DMS114 treated with DMSO at 0.1 percent for 48 hours (cell line): ENCODE data around the gene RPL35A.
"Not testable (repeated sequence)": the region's sequence is repeated elsewhere in the genome, so short reads cannot be mapped to it uniquely, and the experiment has no call there.

ENCODE experiments used
- DNase-seq: peaks from one replicate; lab custom pipeline; 2025; ENCODE audit not compliant: unreplicated experiment; lab: John Stamatoyannopoulos, UW

Gene RPL35A

DNA sequence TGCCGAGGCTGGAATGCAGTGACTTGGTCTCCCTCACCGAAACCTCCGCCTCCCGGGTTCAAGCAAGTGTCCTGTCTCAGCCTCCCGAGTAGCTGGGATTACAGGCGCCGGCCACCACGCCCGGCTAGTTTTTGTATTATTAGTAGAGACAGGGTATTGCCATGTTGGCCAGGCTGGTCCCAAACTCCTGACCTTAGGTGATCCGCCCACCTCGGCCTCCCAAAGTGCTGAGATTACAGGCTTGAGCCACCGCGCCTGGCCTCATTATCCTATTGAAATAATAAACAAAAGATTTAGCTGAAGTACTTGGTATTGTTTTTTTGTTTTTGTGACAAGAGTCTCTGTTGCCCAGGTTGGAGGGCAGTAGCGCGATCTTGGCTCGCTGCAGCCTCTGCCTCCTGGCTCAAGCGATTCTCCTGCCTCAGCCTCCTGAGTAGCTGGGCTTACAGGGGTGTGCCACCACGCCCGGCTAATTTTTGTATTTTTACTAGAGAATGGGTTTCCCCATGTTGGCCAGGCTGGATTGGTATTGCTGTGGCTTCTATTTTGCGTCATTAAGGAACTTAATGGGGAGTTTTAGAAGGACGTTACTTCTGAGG is 1.5 kb downstream of the RPL35A start:
- DNase-seq, result no peak

- no peak for DNase-seq
Measured at GRCh38 chr3:197952440-197952839, 2.5 kb downstream of the RPL35A start.

GRCh38 chr3:197953325-197953724 is 3.3 kb downstream of the RPL35A start:
- DNase-seq, result no peak

GRCh38 chr3:197953881-197954280 is 3.9 kb downstream of the RPL35A start:
- no peak for DNase-seq

DNA sequence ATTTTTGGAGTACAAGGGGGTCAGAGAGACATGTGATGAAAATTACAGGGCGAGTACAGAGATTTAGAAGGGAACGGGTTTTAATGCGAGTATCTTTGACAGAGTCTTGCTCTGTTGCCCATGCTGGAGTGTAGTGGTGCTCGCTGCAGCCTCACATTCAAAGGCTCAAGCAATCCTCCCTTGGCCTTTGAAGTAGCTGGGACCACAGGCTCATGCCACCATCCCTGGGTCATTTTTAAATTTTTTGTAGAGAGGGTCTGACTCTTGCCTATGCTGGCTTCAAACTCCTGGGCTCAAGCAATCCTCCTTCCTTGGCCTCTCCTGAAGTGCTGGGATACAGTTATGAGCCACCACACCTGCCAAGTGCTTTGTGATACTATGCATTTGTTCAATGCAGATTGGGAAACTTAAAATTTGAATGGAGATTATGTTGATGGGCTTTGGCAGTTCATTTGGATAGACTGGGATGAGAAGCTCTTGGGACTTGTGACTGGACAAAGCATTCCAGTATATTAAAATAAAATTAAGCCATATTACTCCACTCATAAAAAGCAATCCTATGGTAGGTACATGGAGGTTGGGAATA is 6.0 kb downstream of the RPL35A start:
- DNase-seq, result no peak

DNA sequence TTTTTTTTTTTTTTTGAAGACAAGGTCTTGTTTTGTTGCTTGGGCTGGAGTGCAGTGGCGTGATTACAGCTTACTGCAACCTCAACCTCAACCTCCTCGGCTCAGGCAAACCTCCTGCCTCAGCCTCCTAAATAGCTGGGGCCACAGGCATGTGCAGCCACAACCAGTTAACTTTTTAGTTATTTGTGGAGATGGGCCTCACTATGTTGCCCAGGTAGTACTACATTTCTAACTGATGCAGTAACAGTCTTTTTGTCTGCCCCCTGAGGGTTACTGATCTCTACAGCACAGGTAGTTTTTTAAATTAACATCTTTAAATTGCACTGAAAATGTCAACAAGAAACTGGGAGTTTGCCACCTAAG is 6.6 kb downstream of the RPL35A start:
- DNase-seq, result no peak

DNA sequence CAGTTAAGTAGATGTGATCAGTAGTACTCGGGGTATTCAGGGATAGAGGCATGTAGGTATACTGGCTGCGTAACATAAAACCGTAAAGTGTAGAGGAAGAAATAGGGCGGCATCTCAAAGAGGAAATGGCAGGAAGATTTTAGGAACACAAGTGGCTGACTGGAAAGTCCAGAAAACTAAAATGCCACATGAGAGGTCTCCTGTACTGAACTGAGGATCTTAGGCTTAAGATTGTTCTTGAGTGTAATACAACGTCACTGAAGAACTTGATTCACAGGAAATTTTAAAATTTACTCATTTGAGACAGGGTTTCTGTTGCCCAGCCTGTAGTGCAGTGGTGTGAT is 7.8 kb downstream of the RPL35A start:
- DNase-seq, result no peak

DNA sequence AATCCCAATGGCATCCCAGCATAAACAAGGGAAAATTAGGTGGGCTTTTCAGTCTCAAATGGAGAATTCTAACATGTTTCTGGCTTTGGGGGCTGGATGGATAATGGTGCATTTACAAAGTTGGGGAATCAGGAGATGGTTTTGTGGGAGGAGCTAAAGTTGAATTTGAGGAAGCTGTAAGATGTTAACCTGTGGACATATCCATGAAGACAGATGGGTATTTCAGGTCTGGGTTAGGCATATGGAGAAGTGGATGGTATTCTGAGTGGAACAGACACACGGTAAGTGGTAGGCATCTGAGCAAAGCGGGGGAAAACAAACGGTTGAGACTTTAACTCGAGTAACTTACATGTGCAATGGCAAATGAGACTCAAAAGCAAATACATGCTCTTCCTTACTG is 8.4 kb downstream of the RPL35A start:
- no peak for DNase-seq

DNA sequence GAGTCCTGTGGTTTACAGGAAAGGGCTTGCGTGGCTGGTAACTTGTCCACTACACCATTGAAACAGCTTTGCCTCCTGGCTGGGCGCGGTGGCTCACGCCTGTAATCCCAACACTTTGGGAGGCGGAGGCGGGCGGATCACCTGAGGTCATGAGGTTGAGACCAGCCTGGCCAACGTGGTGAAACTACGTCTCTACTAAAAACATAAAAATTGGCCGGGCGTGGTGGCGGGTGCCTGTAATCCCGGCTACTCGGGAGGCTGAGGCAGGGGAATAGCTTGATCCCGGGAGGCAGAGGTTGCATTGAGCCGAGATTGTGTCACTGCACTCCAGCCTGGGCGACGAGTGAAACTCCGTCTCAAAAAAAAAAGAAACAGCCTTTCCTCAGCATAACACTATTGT is 8.9 kb downstream of the RPL35A start:
- not testable (repeated sequence) for DNase-seq

DNA sequence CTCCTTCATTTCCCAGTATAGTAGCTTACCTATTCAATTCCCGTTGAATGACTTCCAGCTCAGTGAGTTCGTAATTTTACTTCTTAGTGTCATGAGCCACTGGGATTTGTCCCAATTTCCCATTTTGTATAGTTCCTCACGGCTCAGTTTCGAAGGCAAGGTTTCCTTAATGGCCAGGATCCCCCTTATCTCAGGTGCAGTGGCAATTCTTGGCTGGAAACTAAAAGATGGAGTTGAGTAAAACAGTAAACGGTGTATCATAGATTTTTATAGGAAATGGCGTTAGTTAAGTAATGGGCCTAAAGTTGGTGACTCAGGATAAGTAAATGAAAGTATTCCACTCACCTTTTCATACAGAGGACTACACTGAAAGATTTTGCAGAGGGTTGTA is 9.5 kb downstream of the RPL35A start:
- no peak for DNase-seq

GRCh38 chr3:197959891-197960693 is 10.1 kb downstream of the RPL35A start, which contains the start of gene LMLN:
Gene LMLN, plus strand, starts transcription at chr3:197960217. Its CDS starts 29 bp downstream, at chr3:197960246.
- DNase-seq, result peak; percentile 91

- DNase-seq, result no peak
Measured at GRCh38 chr3:197960694-197961581, 10.9 kb downstream of the RPL35A start.

DNA sequence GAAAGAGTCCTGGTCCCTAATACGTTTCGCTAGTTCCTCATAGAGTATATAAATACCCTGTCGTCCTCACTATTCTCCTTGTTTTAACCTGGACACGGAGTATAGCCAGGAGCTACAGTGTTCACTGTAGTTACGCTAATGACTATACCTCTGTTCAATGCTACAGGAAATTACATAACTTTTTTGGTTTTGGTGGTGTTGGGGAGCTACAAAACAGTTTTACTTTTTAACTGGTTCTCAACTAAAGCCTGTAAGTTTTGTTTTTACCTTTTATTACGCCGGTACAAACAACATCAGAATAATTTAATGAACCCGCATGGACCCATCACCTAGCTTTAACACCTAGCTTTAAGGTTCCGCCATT is 11.6 kb downstream of the RPL35A start:
- no peak for DNase-seq

DNA sequence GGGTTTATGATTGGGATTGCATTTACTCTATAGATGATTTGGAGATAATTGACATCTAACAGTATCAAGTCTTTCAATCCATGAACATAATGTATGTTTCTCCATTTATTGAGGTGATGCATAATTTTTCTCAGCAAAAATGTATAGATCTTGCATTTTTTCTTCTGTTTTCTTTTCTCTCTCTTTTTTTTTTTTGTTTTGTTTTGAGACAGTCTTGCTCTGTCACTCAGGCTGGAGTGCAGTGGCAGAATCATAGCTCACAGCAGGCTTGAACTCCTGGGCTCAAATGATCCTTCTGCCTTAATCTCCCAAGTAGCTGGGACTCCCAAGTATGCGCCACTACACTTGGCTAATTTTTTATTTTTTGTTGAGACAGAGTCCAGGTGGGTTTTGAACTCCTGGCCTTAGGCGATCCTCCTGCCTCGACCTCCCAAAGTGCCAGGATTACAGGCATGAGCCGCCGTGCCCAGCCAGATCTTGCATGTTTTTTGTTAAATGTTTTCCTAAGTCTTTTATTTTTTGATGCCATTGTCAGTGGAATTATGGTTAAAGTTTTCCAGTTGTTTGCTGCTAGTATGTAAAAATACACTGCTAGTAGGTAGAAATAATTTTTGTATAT is 13.1 kb downstream of the RPL35A start:
- DNase-seq, result no peak

DNA sequence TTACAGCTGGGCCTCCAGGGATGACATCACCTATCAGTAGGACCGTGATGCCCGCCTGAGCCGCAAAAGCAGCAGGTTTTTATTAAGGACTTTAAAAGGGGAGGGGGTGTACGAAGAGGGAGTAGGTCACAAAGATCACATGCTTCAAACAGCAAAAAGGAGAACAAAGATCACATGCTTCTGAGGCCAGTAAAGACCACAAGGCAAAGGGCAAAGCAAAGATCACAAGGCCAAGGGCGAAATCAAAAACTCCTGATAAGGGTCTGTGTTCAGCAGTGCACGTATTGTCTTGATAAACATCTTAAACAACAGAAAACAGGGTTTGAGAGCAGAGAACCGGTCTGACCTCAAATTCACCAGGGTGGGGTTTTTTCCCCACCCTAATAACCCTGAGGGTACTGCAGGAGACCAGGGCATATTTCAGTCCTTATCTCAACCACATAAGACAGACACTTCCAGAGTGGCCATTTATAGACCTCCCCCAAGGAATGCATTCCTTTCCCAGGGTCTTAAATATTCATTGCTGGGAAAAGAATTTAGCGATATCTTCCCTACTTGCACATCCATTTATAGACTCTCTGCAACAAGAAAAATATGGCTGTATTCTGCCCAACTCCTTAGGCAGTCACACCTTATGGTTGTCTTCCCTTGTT is 17.5 kb downstream of the RPL35A start:
- not testable (repeated sequence) for DNase-seq

DNA sequence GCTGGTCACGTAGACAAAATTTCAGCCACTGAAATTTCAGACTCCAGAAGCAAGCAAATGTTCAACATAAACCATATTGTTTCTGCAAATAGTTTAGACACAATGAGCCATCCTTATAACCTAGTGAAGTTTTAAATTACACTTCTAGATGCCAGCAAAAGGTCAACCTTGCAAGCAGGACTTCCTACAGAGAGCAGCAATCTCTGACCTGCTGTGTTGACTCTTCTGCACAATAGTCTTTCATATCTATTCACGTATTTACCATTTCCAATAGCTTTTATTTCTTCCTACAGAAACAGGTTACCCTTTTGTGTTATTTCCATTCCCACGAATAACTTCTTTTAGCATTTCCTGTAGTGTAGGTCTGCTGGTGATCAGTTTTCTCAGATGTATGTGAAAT is 20.6 kb downstream of the RPL35A start:
- no peak for DNase-seq

GRCh38 chr3:197974016-197974415 is 24.0 kb downstream of the RPL35A start:
- DNase-seq, result no peak

GRCh38 chr3:197975311-197975710 is 25.3 kb downstream of the RPL35A start:
- no peak for DNase-seq

GRCh38 chr3:197983076-197983475 is 33.1 kb downstream of the RPL35A start:
- no peak for DNase-seq

DNA sequence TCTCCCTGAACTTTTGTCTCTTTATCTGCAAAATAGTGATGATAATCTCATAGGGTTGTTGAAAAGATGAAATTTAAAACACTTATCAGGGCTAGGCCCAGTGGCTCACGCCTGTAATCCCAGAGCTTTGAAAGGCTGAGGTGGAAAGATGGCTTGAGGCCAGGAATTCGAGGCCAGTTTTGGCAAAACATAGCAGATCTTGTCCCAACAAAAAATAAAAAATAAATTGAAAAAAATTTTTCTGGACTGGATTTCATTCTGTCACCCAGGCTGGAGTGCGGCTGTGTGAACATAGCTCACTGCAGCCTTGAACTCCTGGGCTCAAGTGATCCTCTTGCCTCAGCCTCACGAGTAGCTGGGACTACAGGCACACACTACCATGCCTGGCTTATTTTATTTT is 39.7 kb downstream of the RPL35A start:
- no peak for DNase-seq

DNA sequence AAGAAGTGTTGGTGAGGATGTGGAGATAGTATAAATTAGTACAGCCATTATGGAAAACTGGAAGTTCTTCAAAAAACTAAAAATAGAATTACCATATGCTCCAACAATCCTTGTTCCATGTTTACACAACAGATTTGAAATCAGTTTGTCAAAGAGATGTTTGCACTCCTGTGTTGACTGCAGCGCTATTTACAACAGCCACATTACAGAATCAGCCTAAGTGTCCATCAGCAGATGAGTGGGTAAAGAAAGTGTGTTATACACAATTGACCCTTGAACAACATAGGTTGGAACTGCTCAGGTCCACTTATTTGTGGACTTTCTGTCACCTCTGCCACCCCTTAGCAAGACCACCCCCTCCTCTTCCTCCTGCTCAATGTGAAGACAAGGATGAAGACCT is 44.7 kb downstream of the RPL35A start:
- no peak for DNase-seq
